DOHH2 (cell line): Measurements from ENCODE around the gene PRPF4.

Experiments used
- H3F3A ChIP-seq: fragments of 200-600 bp; sonication (generic), shearing (Covaris generic); 2 replicates; pipeline ENCODE4 v1.6.0; 2016; ENCODE audit warnings: antibody characterized with exemption, mild to moderate bottlenecking; ENCODE audit not compliant: control insufficient read depth, insufficient read depth
- H3K27ac ChIP-seq: fragments of 200-600 bp; sonication (generic); 2 replicates; pipeline ENCODE4 v1.5.1; 2014; ENCODE audit warnings: low read depth, mild to moderate bottlenecking, low read length, moderate library complexity
- H3K27me3 ChIP-seq: fragments of 200-600 bp; sonication (generic); 2 replicates; pipeline ENCODE4 v1.6.1; 2014; ENCODE audit warnings: mild to moderate bottlenecking, low read length, mixed read lengths; ENCODE audit not compliant: control insufficient read depth
- H3K36me3 ChIP-seq: fragments of 200-600 bp; sonication (generic); 2 replicates; pipeline ENCODE4 v1.6.1; 2014; ENCODE audit warnings: mild to moderate bottlenecking, low read length, moderate library complexity, mixed read lengths; ENCODE audit not compliant: control insufficient read depth
- H3K4me1 ChIP-seq: fragments of 200-600 bp; sonication (generic); 2 replicates; pipeline ENCODE4 v1.6.1; 2014; ENCODE audit warnings: mild to moderate bottlenecking, low read length, mixed read lengths; ENCODE audit not compliant: control insufficient read depth
- H3K4me2 ChIP-seq: fragments of 200-600 bp; sonication (generic); 2 replicates; pipeline ENCODE4 v1.6.0; 2014; ENCODE audit warnings: mild to moderate bottlenecking, low read length, moderate library complexity
- H3K4me3 ChIP-seq: fragments of 200-600 bp; sonication (generic); 2 replicates; pipeline ENCODE4 v1.5.1; 2014; ENCODE audit warnings: mild to moderate bottlenecking, low read length, mixed read lengths
- H3K79me2 ChIP-seq: fragments of 200-600 bp; sonication (generic); 2 replicates; pipeline ENCODE4 v1.6.1; 2014; ENCODE audit warnings: mild to moderate bottlenecking, low read length, mixed read lengths; ENCODE audit not compliant: control insufficient read depth
- H3K9me2 ChIP-seq: fragments of 200-600 bp; sonication (generic); replicated peaks from 2 replicates; pipeline ENCODE4 v1.6.1; 2014; ENCODE audit warnings: mild to moderate bottlenecking, low read length, mixed read lengths; ENCODE audit not compliant: control insufficient read depth
- H3K9me3 ChIP-seq: fragments of 200-600 bp; sonication (generic); 2 replicates; pipeline ENCODE4 v1.6.1; 2014; ENCODE audit warnings: antibody characterized with exemption, low read length, mixed read lengths; ENCODE audit not compliant: control insufficient read depth, insufficient read depth
- H4K20me1 ChIP-seq: fragments of 200-600 bp; sonication (generic); 2 replicates; pipeline ENCODE4 v1.6.0; 2014; ENCODE audit warnings: low read depth, mild to moderate bottlenecking, antibody characterized with exemption, low read length, moderate library complexity; ENCODE audit not compliant: control insufficient read depth, insufficient read depth
- EZH2phosphoT487 ChIP-seq: fragments of 200-600 bp; sonication (generic); IDR thresholded peaks from 2 replicates; pipeline ENCODE4 v1.6.1; 2017; ENCODE audit warnings: borderline replicate concordance, mild to moderate bottlenecking, antibody characterized with exemption, low read length, moderate library complexity, mixed read lengths
- TF ChIP-seq, protein P1 (sequence below): fragments of 200-600 bp; sonication (generic); IDR thresholded peaks from one replicate; pipeline ENCODE4 v1.5.1; 2014; ENCODE audit warnings: antibody characterized with exemption, mild to moderate bottlenecking, low read depth, low read length; ENCODE audit not compliant: poor library complexity, severe bottlenecking

The PRPF4 gene

DNA sequence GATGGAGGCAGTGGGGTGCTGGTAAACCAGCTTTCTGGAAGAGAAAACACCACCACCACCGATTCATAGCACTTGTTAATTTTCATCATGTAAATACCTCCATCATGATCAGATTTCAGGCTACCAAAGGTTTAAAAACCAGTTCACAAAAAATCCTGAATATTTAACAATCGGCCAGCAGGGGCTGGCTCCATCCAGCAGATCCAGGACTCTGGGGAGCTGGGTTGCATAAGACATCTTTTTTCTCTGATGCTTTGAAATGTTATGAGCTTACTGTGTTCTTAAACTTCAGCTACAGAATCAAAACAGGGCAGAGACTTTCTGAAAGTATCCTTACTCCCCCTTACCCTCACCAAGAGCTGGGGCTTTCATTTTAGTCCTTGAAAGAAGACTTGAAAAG is 42.3 kb downstream of the PRPF4 start:
- no peak overlapping the region for H3K4me2 ChIP-seq
- H3K9me3 ChIP-seq: no peaks in the 10 kb centered on the region
- no peaks in the 10 kb centered on the region for H4K20me1 ChIP-seq
- no peak overlapping the region for H3K4me3 ChIP-seq
- no peak for TF ChIP-seq EZH2phosphoT487
- TF ChIP-seq, protein P1, sequence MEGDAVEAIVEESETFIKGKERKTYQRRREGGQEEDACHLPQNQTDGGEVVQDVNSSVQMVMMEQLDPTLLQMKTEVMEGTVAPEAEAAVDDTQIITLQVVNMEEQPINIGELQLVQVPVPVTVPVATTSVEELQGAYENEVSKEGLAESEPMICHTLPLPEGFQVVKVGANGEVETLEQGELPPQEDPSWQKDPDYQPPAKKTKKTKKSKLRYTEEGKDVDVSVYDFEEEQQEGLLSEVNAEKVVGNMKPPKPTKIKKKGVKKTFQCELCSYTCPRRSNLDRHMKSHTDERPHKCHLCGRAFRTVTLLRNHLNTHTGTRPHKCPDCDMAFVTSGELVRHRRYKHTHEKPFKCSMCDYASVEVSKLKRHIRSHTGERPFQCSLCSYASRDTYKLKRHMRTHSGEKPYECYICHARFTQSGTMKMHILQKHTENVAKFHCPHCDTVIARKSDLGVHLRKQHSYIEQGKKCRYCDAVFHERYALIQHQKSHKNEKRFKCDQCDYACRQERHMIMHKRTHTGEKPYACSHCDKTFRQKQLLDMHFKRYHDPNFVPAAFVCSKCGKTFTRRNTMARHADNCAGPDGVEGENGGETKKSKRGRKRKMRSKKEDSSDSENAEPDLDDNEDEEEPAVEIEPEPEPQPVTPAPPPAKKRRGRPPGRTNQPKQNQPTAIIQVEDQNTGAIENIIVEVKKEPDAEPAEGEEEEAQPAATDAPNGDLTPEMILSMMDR: no peak
- no peaks in the 10 kb centered on the region for H3K36me3 ChIP-seq
- H3K4me1 ChIP-seq: no peaks in the 10 kb centered on the region
- no peak overlapping the region for H3K27ac ChIP-seq
- no peaks in the 10 kb centered on the region for H3F3A ChIP-seq
- no peaks in the 10 kb centered on the region for H3K9me2 ChIP-seq
- H3K79me2 ChIP-seq: no peaks in the 10 kb centered on the region
- peaks cover 27% of the 10 kb centered on the region for H3K27me3 ChIP-seq

DNA sequence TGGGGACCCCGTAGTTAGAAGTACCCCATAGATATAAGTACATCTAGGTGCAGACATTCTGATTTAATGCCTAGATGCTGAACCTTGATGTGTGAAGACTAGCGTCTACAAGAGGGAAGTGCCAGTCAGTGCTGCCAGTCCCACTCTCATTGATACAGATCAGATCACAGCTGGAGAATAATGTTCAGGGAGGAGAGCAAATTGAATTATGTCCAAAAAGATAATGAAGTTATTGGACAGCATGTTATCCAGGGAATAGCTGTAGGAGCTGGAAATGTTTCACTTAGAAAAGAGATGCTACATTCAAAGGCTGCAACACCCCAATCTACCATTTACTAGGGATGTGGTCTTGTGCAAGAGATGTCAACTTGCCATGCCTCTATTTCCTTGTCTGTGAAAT is 43.6 kb downstream of the PRPF4 start:
- no peaks in the 10 kb centered on the region for H3K79me2 ChIP-seq
- H3K4me2 ChIP-seq: no peak overlapping the region
- H4K20me1 ChIP-seq: no peaks in the 10 kb centered on the region
- no peaks in the 10 kb centered on the region for H3K9me3 ChIP-seq
- peaks cover 29% of the 10 kb centered on the region for H3K27me3 ChIP-seq
- no peaks in the 10 kb centered on the region for H3K36me3 ChIP-seq
- H3K27ac ChIP-seq: no peak overlapping the region
- H3K4me1 ChIP-seq: no peaks in the 10 kb centered on the region
- H3F3A ChIP-seq: no peaks in the 10 kb centered on the region
- no peak overlapping the region for H3K4me3 ChIP-seq
- no peak for TF ChIP-seq EZH2phosphoT487
- TF ChIP-seq, protein P1: no peak
- H3K9me2 ChIP-seq: no peaks in the 10 kb centered on the region

- Histone ChIP-seq H3K79me2 (no peaks in the 10 kb centered on the region), H3F3A (no peaks in the 10 kb centered on the region), H3K9me2 (no peaks in the 10 kb centered on the region), H3K27me3 (peaks cover 30% of the 10 kb centered on the region), H3K4me3 (no peak overlapping the region), H4K20me1 (no peaks in the 10 kb centered on the region), H3K9me3 (no peaks in the 10 kb centered on the region), H3K27ac (no peak overlapping the region), H3K36me3 (no peaks in the 10 kb centered on the region), H3K4me2 (no peak overlapping the region), H3K4me1 (no peaks in the 10 kb centered on the region)
- TF ChIP-seq, protein P1: no peak
- TF ChIP-seq EZH2phosphoT487: no peak
These were observed 44.6 kb downstream of the PRPF4 start for GRCh38 chr9:113320051-113320450.

DNA sequence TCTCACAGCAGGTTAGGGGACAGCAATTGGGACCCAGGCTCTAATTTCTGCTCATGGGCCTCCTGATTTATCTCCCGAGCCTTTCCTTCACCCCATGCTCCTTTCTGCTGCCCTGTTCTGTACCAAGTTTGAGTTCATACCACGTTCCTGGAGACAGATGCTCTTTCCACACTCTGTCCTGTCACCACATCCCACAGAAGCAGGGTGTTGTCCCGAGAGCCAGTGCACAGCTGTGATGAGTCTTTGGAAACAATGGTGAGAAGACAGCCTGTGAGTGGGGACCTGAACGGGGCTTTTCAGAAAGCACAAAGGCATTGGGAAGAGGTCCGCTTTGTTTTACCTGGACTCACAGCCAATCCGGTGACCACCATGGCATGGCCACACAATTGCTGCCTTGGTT is 47.2 kb downstream of the PRPF4 start:
- H3K9me2 ChIP-seq: no peaks in the 10 kb centered on the region
- H4K20me1 ChIP-seq: no peaks in the 10 kb centered on the region

More for the DNA sequence above, 47.2 kb downstream of the PRPF4 start:
- H3K9me3 ChIP-seq: no peaks in the 10 kb centered on the region
- H3K4me1 ChIP-seq: no peaks in the 10 kb centered on the region
- no peaks in the 10 kb centered on the region for H3K79me2 ChIP-seq
- no peak overlapping the region for H3K27ac ChIP-seq
- no peak for TF ChIP-seq EZH2phosphoT487
- TF ChIP-seq, protein P1: no peak
- H3F3A ChIP-seq: no peaks in the 10 kb centered on the region
- peaks cover 22% of the 10 kb centered on the region for H3K27me3 ChIP-seq
- H3K36me3 ChIP-seq: no peaks in the 10 kb centered on the region
- H3K4me3 ChIP-seq: no peak overlapping the region
- H3K4me2 ChIP-seq: no peak overlapping the region
